ENCODE data around the gene TPRG1.

TPRG1 gene

GRCh38 chr3:189160519-189161309 is 11.1 kb upstream of the TPRG1 start:
- in situ Hi-C loops (cut with MboI; ENCODE audit: low sequenced_read_pairs): no loop called here

- in situ Hi-C loops (cut with MboI; ENCODE audit: low sequenced_read_pairs): no loop called here
Observed at GRCh38 chr3:189165092-189165612, 6.6 kb upstream of the TPRG1 start.

GRCh38 chr3:189166321-189166720 is 5.5 kb upstream of the TPRG1 start:
- in situ Hi-C loops (cut with MboI; ENCODE audit: low sequenced_read_pairs): no loop called here

GRCh38 chr3:189167027-189167766 is 4.6 kb upstream of the TPRG1 start:
- in situ Hi-C loops (cut with MboI; ENCODE audit: low sequenced_read_pairs): no loop called here

GRCh38 chr3:189168711-189169110 is 3.1 kb upstream of the TPRG1 start:
- in situ Hi-C loops (cut with MboI; ENCODE audit: low sequenced_read_pairs): no loop called here

- in situ Hi-C loops (cut with MboI; ENCODE audit: low sequenced_read_pairs): no loop called here
Observed at GRCh38 chr3:189169728-189170127, 2.0 kb upstream of the TPRG1 start.

- in situ Hi-C loops (cut with MboI; ENCODE audit: low sequenced_read_pairs): no loop called here
Observed at GRCh38 chr3:189170559-189170958, 1.2 kb upstream of the TPRG1 start.

GRCh38 chr3:189172668-189173419 is 1.1 kb downstream of the TPRG1 start:
- in situ Hi-C loops (cut with MboI; ENCODE audit: low sequenced_read_pairs): no loop called here

- in situ Hi-C loops (cut with MboI; ENCODE audit: low sequenced_read_pairs): no loop called here
Observed at GRCh38 chr3:189184566-189184965, 12.8 kb downstream of the TPRG1 start.

GRCh38 chr3:189186101-189186500 is 14.3 kb downstream of the TPRG1 start:
- in situ Hi-C loops (cut with MboI; ENCODE audit: low sequenced_read_pairs): no loop called here

GRCh38 chr3:189188466-189188865 is 16.7 kb downstream of the TPRG1 start:
- in situ Hi-C loops (cut with MboI; ENCODE audit: low sequenced_read_pairs): no loop called here

- in situ Hi-C loops (cut with MboI; ENCODE audit: low sequenced_read_pairs): no loop called here
Observed at GRCh38 chr3:189192725-189193124, 21.0 kb downstream of the TPRG1 start.

GRCh38 chr3:189195302-189195701 is 23.5 kb downstream of the TPRG1 start:
- in situ Hi-C loops (cut with MboI; ENCODE audit: low sequenced_read_pairs): no loop called here

GRCh38 chr3:189202106-189202505 is 30.3 kb downstream of the TPRG1 start:
- in situ Hi-C loops (cut with MboI; ENCODE audit: low sequenced_read_pairs): no loop called here

- in situ Hi-C loops (cut with MboI; ENCODE audit: low sequenced_read_pairs): no loop called here
Observed at GRCh38 chr3:189202583-189202982, 30.8 kb downstream of the TPRG1 start.

- in situ Hi-C loops (cut with MboI; ENCODE audit: low sequenced_read_pairs): no loop called here
Observed at GRCh38 chr3:189204167-189204866, 32.5 kb downstream of the TPRG1 start.

- in situ Hi-C loops (cut with MboI; ENCODE audit: low sequenced_read_pairs): no loop called here
Observed at GRCh38 chr3:189204937-189205336, 33.2 kb downstream of the TPRG1 start.

- in situ Hi-C loops (cut with MboI; ENCODE audit: low sequenced_read_pairs): no loop called here
Observed at GRCh38 chr3:189210251-189210770, 38.5 kb downstream of the TPRG1 start.

- in situ Hi-C loops (cut with MboI; ENCODE audit: low sequenced_read_pairs): no loop called here
Observed at GRCh38 chr3:189212681-189213080, 40.9 kb downstream of the TPRG1 start.

GRCh38 chr3:189214651-189215050 is 42.9 kb downstream of the TPRG1 start:
- in situ Hi-C loops (cut with MboI; ENCODE audit: low sequenced_read_pairs): no loop called here
